ENCODE measurements around the gene AHCTF1.
"Not testable (repeated sequence)": the region's sequence is repeated elsewhere in the genome, so short reads cannot be mapped to it uniquely, and the experiment has no call there.

Gene AHCTF1

GRCh38 chr1:246921481-246921880 lies 10.3 kb downstream of the AHCTF1 start:
- FAIRE-seq = no peak

DNA sequence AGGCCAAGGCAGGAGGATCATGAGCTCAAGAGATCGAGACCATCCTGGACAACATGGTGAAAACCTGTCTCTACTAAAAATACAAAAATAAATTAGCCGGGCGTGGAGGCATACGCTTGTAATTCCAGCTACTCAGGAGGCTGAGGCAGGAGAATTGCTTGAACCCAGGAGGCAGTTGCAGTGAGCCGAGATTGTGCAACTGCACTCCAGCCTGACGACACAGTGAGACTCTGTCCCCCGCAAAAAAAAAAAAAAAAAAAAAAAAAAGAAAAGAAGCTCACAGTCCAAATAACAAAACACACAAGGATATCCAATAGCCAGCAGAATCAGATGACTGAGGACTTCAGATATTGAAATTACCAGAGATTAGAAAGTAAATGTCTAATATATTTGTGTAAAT lies 11.8 kb downstream of the AHCTF1 start:
- FAIRE-seq = no peak

DNA sequence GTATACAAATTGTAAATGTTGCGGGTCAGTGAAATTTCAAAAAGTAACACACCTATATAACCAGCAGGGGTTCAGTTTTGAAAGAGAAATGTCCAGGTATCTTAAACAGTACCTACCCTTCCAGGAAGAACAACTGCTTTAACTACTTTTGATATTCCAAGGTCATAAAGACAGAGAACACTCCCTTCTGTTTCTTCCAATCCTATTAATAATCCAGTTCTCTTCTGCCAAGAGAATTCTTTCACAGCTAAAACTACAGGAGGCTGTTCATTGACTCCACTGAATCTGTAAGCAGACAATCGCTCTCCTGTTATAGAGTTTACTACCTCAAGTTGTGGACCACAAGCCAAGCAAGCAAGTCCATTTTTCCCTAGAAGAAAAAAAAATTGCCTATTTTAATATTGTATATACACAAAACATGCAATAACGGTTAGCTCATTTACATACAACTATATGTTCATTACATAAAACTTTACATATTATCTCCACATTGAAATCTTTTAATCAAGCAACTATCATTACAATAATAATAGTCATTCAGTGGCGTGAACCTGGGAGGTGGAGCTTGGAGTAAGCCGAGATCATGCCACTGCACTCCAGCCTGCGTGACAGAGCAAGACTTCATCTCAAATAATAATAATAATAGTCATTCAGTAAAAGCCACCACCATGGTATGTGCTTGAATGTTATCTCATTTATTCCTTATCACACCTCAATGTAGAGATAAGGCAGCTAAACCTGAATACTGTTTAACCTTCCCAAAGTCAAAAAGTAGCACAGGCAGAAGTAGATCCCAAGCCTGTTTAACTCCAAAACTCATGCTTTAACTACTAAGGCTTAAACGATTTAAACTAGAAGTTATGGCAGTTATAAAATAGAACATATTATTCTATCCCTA lies 15.5 kb downstream of the AHCTF1 start:
- not testable (repeated sequence) for FAIRE-seq

- FAIRE-seq = peak; percentile 95
Observed at GRCh38 chr1:246907472-246907871, 24.3 kb downstream of the AHCTF1 start.

GRCh38 chr1:246906833-246907232 lies 24.9 kb downstream of the AHCTF1 start:
- peak; percentile 61 for FAIRE-seq

- FAIRE-seq = no peak
Observed at GRCh38 chr1:246901874-246902273, 29.9 kb downstream of the AHCTF1 start.

- no peak for FAIRE-seq
Observed at GRCh38 chr1:246897302-246897701, 34.4 kb downstream of the AHCTF1 start.

- FAIRE-seq = no peak
Observed at GRCh38 chr1:246893191-246893939, 38.4 kb downstream of the AHCTF1 start.

DNA sequence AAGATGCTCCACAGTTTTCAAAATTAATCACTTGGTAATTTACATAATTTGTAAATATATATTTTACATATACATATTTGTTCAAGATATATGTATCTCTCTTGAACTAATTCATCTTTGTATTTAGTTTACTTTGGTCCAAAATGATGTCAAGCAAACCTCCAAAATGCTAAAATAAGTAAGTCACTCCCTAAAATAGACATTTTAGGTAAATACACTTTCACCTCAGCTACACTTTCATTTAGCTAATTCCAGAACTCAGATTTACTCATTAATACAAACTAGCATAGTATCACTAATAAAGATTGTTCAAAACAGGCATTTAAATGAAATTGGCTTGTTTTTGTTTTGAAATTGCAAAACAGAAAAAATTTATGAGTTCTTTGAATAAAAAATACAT lies 40.6 kb downstream of the AHCTF1 start:
- no peak for FAIRE-seq

DNA sequence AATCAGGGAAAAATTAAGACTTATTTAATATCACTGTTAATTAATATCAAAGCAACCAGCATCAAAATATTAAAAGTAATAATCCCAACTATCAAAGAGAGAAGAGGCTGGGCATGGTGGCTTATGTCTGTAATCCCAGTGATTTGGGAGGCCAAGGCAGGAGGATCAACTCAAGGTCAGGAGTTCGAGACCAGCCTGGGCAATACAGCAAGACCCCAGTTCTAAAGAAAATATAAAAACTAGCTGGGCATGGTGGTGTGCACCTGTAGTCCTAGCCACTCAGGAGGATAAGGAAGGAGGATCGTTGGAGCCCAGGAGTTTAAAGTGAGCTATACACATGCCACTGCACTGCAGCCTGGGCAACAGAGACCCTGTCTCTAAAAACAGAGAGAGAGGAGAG lies 43.2 kb downstream of the AHCTF1 start:
- FAIRE-seq = no peak

- FAIRE-seq = not testable (repeated sequence)
Observed at GRCh38 chr1:246885389-246885788, 46.4 kb downstream of the AHCTF1 start.

DNA sequence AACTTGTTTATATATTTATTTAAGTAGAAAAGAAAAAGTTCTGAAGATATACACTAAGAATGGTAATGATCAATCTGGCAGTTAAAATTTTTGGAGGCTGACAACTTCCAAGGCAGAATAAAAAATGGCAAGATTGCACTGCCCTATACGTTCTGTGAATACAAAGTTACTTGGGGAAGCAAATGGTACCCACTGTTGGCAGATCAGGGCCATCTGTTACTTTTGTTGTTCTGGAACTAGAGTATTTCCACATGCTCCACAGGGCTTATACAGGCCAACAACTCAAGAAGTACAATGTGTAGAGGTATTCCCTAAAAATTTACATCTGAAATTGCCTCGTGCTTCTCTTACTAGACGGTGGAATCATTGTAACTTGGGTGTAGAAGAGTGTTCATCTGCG lies 53.2 kb downstream of the AHCTF1 start:
- FAIRE-seq = no peak

- FAIRE-seq = no peak
Observed at GRCh38 chr1:246876431-246876830, 55.3 kb downstream of the AHCTF1 start.

- FAIRE-seq = no peak
Observed at GRCh38 chr1:246875041-246876026, 56.4 kb downstream of the AHCTF1 start.

DNA sequence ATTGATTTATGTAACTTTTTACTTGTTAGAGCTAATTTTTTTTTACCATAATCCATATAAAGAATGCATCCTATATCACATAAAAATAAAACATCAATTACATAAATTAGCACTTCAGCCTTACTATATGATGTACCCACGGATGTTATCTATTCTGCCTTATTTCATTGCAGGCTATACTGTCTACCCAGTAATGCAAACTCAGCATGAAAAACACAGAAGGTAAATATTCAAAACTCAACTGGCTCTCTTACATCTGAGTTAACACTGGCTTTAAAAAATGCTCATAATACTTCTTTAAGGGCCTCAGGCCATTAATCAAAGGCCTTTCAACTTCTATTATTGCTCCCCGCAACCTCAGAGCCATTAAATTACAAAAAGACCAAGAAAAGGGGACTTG lies 65.8 kb downstream of the AHCTF1 start:
- no peak for FAIRE-seq

GRCh38 chr1:246863791-246864190 lies 68.0 kb downstream of the AHCTF1 start:
- FAIRE-seq = not testable (repeated sequence)

- no peak for FAIRE-seq
Observed at GRCh38 chr1:246860401-246860800, 71.3 kb downstream of the AHCTF1 start.

DNA sequence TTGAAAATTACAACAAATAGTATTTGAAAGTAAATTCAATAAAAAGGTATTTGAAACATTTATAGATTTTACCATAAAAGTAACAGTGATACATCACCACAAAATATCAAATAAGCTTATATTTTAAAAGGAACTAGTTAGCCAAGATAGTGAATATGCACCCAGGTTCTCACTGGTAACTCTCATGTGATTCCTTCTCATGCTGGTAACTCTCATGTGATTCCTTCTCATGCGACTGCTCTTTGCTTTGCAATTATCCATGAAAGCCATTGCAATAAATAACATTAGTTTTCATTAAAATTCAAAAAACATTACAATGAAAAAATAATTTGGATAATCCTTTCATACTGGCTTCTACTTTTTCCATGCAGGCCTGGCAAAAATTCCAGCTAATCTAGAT lies 75.4 kb downstream of the AHCTF1 start:
- no peak for FAIRE-seq

- not testable (repeated sequence) for FAIRE-seq
Observed at GRCh38 chr1:246850640-246851039, 81.1 kb downstream of the AHCTF1 start.

- peak; percentile 9 for FAIRE-seq
Observed at GRCh38 chr1:246843876-246844275, 87.9 kb downstream of the AHCTF1 start.

DNA sequence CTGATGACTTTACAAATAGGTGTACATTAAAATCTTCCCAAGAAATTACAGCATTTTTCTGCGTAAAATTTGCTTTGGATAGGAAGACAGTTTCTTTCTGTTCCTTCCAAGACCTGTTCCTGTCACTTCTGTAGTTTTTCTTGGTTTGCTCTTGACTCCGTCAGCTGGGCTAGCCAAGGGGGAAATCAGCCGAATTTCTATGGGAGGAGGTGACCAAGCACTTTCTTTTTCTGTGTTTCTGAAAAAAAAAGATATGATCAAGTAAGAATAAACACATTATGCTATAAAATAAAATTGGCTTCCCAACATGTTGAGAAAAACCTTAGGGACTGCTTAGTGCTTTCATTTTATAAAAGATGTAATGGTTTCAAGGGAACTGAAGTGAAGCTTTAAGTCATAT lies 91.0 kb downstream of the AHCTF1 start:
- FAIRE-seq = not testable (repeated sequence)

GRCh38 chr1:246838118-246838456 lies 93.7 kb downstream of the AHCTF1 start:
- no peak for FAIRE-seq
